GM12875 (cell line): ENCODE results near the gene VDR.

Experiments used
- H3K4me3 ChIP-seq: one replicate; pipeline ENCODE4 v1.5.1; 2011; ENCODE audit warnings: low read depth, low read length, control low read depth
- TF ChIP-seq, protein P1 (sequence below): IDR thresholded peaks from 2 replicates; pipeline ENCODE4 v1.5.1; 2011; ENCODE audit warnings: low read depth, mild to moderate bottlenecking, control low read depth, inconsistent platforms, low read length, moderate library complexity, borderline replicate concordance; ENCODE audit not compliant: insufficient read depth

VDR gene

DNA sequence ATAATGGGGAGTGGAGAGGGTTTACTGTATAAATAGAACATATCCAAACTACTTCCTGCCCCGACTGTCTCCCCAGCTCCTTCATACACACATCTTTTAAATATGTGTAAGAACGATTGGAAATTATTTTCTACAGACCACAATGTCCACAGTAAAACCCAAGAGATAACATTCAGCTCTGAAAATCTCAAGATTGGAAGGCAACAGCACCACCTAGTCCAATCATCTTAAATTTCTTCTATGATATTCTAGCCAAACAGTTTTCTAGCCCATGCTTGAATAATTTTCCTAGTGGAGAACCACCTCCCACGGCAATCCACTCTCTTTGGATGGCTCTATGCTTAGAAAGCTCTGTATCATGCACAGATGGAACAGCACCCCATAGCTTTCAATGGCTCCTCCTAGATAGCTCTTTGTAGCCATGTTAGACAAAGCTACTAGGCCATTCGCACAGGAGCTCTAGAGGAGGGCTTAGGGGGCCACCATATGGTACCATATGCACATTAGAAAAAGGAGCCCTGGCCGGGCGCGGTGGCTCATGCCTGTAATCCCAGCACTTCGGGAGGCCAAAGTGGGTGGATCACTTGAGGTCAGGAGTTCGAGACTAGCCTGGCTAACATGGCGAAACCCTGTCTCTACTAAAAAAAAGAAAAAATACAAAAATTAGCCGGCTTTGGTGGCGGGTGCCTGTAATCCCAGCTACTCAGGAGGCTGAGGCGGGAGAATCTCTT, 18.1 kb downstream of the VDR start:
- TF ChIP-seq, protein P1, sequence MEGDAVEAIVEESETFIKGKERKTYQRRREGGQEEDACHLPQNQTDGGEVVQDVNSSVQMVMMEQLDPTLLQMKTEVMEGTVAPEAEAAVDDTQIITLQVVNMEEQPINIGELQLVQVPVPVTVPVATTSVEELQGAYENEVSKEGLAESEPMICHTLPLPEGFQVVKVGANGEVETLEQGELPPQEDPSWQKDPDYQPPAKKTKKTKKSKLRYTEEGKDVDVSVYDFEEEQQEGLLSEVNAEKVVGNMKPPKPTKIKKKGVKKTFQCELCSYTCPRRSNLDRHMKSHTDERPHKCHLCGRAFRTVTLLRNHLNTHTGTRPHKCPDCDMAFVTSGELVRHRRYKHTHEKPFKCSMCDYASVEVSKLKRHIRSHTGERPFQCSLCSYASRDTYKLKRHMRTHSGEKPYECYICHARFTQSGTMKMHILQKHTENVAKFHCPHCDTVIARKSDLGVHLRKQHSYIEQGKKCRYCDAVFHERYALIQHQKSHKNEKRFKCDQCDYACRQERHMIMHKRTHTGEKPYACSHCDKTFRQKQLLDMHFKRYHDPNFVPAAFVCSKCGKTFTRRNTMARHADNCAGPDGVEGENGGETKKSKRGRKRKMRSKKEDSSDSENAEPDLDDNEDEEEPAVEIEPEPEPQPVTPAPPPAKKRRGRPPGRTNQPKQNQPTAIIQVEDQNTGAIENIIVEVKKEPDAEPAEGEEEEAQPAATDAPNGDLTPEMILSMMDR = no peak
- H3K4me3 ChIP-seq = no peak overlapping the region

GRCh38 chr12:47885566-47885965, 19.2 kb downstream of the VDR start:
- no peak overlapping the region for H3K4me3 ChIP-seq
- TF ChIP-seq, protein P1 = no peak

DNA sequence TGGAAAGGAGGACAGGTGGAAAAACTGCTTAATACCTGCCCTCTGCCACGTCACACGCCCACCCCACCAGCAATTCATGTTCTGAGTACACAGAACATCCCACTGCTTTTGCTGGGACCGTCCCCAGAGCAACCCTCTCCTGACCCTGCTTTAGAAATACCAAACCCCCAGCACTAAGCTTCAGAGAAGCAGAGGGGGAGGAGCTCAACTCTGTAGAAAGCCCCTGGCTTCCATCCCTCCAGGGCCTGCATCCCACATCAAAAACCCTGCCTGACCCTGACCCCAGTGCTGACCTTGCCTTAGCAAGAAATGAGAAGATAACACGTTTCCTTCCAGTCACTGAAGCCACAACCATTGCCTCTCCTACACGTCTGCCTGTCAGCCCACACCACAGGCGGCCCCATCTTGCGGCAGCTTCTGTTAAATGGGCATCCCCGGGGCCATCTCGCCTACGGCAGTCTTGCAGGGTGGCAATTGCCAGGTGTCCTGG, 19.7 kb downstream of the VDR start:
- TF ChIP-seq, protein P1 = no peak
- no peak overlapping the region for H3K4me3 ChIP-seq

DNA sequence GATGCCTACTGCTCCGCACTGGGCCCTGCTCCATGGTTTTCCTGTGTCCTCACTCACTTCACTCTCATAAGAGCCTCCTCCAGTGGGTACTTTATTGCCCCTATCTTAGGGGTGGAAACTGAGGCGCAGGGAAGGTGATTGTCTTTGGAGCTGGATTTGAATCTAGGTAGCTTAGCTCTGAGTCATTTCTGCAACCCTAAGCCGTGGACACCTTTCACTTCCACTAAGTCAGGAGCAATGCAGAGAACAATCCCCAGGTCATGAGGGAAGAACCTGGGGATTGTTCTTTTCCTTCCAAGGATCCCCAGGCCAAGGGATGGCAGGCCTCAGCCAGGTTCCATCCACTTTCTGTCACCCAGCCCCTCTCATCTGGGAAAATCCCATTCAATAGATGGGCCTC, 20.3 kb downstream of the VDR start:
- TF ChIP-seq, protein P1 = no peak

GRCh38 chr12:47883663-47884195, 21.1 kb downstream of the VDR start:
- TF ChIP-seq, protein P1 = no peak
- H3K4me3 ChIP-seq = no peak overlapping the region

More for the DNA sequence above, 20.3 kb downstream of the VDR start:
- H3K4me3 ChIP-seq = no peak overlapping the region

GRCh38 chr12:47882781-47883546, 21.8 kb downstream of the VDR start:
- TF ChIP-seq, protein P1 = no peak
- peak overlapping the region; percentile 26 for H3K4me3 ChIP-seq
